Heart left ventricle (tissue), 16 donors: Measurements from ENCODE around the gene CDH24. TPM values are rescaled to one million over a fixed set of nuclear protein-coding genes. Genes with fewer than 3 reads are reported as not detected.
A peak's percentile ranks its signal among the peaks of the same experiment; 100 is the strongest.

Experiments
- ATAC-seq, 4 donors: fragments of 200-7000 bp; cut with Tn5 transposase; one replicate each; pipeline ENCODE4 v1.9.1; 2020 to 2022; ENCODE audit warnings: moderate library complexity in 4 of 4, mild to moderate bottlenecking in 3 of 4, moderate number of reproducible peaks in 1 of 4
- DNase-seq, 5 donors: peaks; one replicate each; pipeline ENCODE4 v3.0.0-alpha.2; 2020
- H3K27ac ChIP-seq, 12 donors: fragments of 200-600 bp; sonication (generic) in 4 of 12; one replicate each; pipeline versions ENCODE4 v1.5.0 to v1.8.0; 2016 to 2022; ENCODE audit warnings: mild to moderate bottlenecking in 2 of 12
- H3K27me3 ChIP-seq, 9 donors: fragments of 200-600 bp; sonication (generic) in 2 of 9; one replicate each; pipeline versions ENCODE4 v1.5.1 to v1.8.0; 2016 to 2022; ENCODE audit warnings: mild to moderate bottlenecking in 3 of 9
- H3K36me3 ChIP-seq, 9 donors: fragments of 200-600 bp; sonication (generic) in 2 of 9; one replicate each; pipeline versions ENCODE4 v1.5.0 to v1.8.0; 2018 to 2022; ENCODE audit warnings: mild to moderate bottlenecking in 2 of 9
- H3K4me1 ChIP-seq, 12 donors: fragments of 200-600 bp; sonication (generic) in 4 of 12; one replicate each; pipeline versions ENCODE4 v1.5.0 to v1.8.0; 2016 to 2022; ENCODE audit warnings: mild to moderate bottlenecking in 3 of 12
- H3K4me3 ChIP-seq, 12 donors: fragments of 200-600 bp; sonication (generic) in 4 of 12; one replicate each; pipeline versions ENCODE4 v1.5.0 to v1.8.0; 2017 to 2022; ENCODE audit warnings: mild to moderate bottlenecking in 9 of 12, moderate library complexity in 4 of 12
- H3K9me3 ChIP-seq, 12 donors: fragments of 200-600 bp; sonication (generic) in 4 of 12; one replicate each; pipeline versions ENCODE4 v1.5.0 to v1.8.0; 2016 to 2022; ENCODE audit warnings: mild to moderate bottlenecking in 1 of 12
- POLR2A ChIP-seq, 2 donors: fragments of 450-650 bp; IDR thresholded peaks; one replicate each; pipeline ENCODE4 v1.6.1; 2017; ENCODE audit warnings: antibody characterized with exemption in 2 of 2, mild to moderate bottlenecking in 2 of 2, moderate library complexity in 2 of 2
- WGBS, 4 donors: extraction: QIAGEN DNeasy Blood & Tissue Kit in 2 of 4; methylation state at CpG; one replicate each; pipeline versions ENCODE4 v1.1.5 to v1.1.7; 2013 to 2018; 5-methylcytosine and 5-hydroxymethylcytosine counted together
- intact Hi-C, 10 donors: fragments of 100-400 bp; cut with DNase I; formaldehyde crosslinking; loops; one replicate each; pipeline versions ENCODE4 v1.11.1 to v1.14.2; 2022
- polyA plus RNA-seq, 2 donors: library from polyadenylated mRNA; stranded (reverse); fragments of 200-250 nt; gene quantifications; one replicate each; pipeline ENCODE4 v1.2.3, GENCODE V29; 2013
- total RNA-seq, 9 donors: library from RNA; depleted of rRNA in 2 of 9; stranded (reverse); fragments of >200 nt in 2 of 9; fragmentation: NEBNext Ultra II Directional in 3 of 9; extraction: Animal tissue kit (Norgen Biotek cat#: 25700) in 3 of 9; gene quantifications; one replicate each; pipeline versions ENCODE4 v1.1.0 to v1.2.4, GENCODE V29; 2016 to 2023
- TF ChIP-seq, protein P1 (sequence below), 12 donors: fragments of 200-600 bp; sonication (generic) in 4 of 12; IDR thresholded peaks; one replicate each; pipeline versions ENCODE4 v1.5.0 to v1.8.0; 2018 to 2022; ENCODE audit warnings: antibody characterized with exemption in 12 of 12, mild to moderate bottlenecking in 5 of 12
- donor health status: ischemic (EF 13 %, LVEDD 7.1; RV severe dilation, severe dysfunction).
- donor health status: healthy with polysubstance abuse.
- donor health status: DM: no; HTN: yes; CAD: no.
- donor health status: DM: no; HTN: no; CAD: no.
- donor health status: ischemic (EF 25% LVEDD 6.9; RV normal size, moderate dysfunction).
- donor health status: ischemic (EF 25% LVEDD 5.7; RV mildly dilated, moderate dysfunction).
- donor health status: healthy.
- donor health status: DM: yes; HTN: yes; CAD: no.
- donor health status: ischemic (EF 35%, LVEDD 5.7; RV mildly dilated, moderate dysfunction).
- donor health status: nonischemic (EF 11% LVEDD 7.7; RV severe dilation, severe dysfunction).
- donor health status: DM: yes; HTN: yes; CAD: no.
- donor health status: PGD.
- donor health status: ischemic (EF 29% LVEDD 5.4; RV normal size, mild dysfunction).
- donor health status: nonischemic (EF 23%, LVEDD 6.1; RV moderate dilation, normal function).

Gene CDH24
- total and polyA plus RNA-seq, 11 donors: 0.72 to 3.3 (median 1.9) TPM

DNA sequence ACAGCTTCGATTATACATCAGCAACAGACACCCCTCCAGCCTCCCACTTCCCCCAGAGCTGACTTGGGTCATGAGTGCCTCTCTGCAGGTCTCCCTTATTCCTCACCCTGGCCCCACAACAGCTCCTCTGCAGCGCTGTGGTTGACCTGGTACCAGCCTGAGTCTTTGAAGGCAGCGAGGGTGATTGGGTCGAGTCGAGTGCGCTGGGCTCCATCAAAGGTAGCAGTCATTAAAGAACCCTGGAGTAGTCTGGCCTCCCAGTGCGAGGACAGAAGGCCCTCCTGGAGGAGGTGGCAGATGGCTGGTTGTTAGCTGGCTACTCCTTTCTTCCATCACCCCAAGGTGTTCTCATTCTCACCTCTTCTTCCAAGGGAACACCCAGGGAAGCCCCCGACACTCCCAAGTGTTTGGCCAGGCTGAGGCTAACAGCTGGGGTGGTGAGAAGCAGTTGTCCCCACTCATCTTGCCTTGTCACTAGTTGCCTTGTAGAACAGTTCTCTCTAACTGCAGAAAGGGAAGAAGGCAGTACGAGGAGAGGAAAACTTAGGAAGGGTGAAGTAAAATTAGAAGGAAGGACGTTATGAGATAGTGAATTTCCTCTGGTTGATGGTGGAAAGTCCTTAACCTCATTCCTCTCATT is 44.8 kb upstream of the CDH24 start:
- H3K27ac ChIP-seq: no peak overlapping the region
- DNase-seq: no peak
- intact Hi-C loops: no loop called here

DNA sequence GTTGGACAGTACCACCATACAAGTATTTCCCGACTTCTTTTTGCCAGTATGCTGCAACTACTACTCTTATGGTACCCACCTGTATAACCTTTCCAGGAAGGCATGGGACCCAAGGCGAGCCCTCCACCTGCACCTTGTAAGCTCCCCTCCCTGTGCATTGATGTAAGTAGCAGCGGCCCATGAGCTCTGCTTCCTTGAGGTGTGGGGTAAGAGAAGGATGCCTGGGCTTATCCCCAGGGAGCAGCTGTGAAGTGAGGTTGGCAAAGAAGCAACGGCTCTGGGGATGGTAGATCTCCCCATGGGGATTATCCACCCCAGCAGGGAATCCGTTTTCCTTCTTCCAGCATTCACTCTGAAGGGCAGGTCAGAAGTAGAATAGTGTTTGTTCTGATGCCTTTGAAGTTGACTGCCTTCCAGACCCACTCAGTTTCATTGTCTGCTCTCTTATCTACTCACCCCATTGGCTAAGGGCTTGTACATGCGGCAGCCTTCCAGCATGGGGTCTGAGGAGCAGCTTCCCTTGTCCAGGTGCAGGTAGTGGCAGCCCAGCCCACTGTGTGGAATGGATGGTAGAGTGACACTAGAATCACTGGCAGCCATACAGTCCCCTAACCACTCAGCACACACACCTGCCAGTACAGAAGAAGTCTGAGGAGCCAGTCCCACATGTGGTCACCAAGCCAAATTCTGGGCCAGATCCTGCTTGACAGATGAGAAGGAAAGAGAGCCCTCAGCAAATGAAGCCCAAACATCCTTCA is 44.1 kb upstream of the CDH24 start:
- ATAC-seq (peak in 1 of 4 donors; percentile 6), DNase-seq (no peak)
- Histone ChIP-seq H3K27me3 (no peaks in the 10 kb centered on the region), H3K27ac (no peak overlapping the region), H3K4me1 (peaks cover 0 to 35% (median 16%) of the 10 kb centered on the region in 12 donors), H3K9me3 (no peaks in the 10 kb centered on the region), H3K36me3 (peaks cover 0 to 26% (median 14%) of the 10 kb centered on the region in 9 donors), H3K4me3 (no peak overlapping the region)
- 61 to 77% (median 72%) methylated on average over 6 of the region's 6 CpGs for WGBS, 4 donors
- intact Hi-C loops: no loop called here
- TF ChIP-seq, protein P1, sequence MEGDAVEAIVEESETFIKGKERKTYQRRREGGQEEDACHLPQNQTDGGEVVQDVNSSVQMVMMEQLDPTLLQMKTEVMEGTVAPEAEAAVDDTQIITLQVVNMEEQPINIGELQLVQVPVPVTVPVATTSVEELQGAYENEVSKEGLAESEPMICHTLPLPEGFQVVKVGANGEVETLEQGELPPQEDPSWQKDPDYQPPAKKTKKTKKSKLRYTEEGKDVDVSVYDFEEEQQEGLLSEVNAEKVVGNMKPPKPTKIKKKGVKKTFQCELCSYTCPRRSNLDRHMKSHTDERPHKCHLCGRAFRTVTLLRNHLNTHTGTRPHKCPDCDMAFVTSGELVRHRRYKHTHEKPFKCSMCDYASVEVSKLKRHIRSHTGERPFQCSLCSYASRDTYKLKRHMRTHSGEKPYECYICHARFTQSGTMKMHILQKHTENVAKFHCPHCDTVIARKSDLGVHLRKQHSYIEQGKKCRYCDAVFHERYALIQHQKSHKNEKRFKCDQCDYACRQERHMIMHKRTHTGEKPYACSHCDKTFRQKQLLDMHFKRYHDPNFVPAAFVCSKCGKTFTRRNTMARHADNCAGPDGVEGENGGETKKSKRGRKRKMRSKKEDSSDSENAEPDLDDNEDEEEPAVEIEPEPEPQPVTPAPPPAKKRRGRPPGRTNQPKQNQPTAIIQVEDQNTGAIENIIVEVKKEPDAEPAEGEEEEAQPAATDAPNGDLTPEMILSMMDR (IDR thresholded peaks at IDR 0.05): no peak
- TF ChIP-seq POLR2A (IDR thresholded peaks at IDR 0.05): no peak

More for the DNA sequence above, 44.8 kb upstream of the CDH24 start:
- H3K36me3 ChIP-seq: peaks cover 0 to 26% (median 14%) of the 10 kb centered on the region in 9 donors
- no peak for ATAC-seq
- WGBS, 4 donors: 78 to 84% (median 82%) methylated on average over 7 to 10 of the region's 10 CpGs
- H3K9me3 ChIP-seq: no peaks in the 10 kb centered on the region
- H3K27me3 ChIP-seq: no peaks in the 10 kb centered on the region
- no peak overlapping the region for H3K4me3 ChIP-seq
- peaks cover 0 to 28% (median 9%) of the 10 kb centered on the region in 12 donors for H3K4me1 ChIP-seq
- no peak for TF ChIP-seq POLR2A (IDR thresholded peaks at IDR 0.05)

DNA sequence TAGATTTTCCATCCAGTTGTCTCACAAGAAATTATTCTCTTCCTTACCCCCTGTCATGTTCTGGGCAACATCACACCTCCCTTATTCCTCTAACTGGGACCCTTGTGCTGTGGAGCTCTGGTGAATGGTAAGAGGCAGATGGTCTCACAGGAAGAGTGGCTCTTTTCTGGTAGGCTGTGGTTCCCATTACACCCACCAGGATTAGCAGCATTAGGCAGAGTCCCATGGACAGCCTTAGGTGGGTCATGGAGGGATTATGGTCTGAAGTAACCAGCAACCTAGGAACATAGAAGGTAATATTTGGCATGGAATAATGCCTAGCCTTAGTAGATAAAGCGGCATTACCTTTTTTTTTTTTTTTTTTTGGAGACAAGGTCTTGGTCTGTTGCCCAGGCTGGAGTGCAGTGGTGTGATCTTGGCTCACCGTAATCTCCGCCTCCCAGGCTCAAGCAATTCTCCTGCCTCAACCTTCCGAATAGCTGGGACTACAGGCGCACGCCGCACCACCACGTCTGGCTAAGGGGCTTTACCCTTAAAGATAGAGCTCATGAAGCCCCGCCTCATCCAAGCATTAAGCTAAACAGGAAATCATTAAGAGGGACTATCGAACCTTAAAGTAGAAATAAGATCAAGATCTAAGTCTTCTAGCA is 42.0 kb upstream of the CDH24 start:
- Histone ChIP-seq H3K4me1 (peaks cover 0 to 40% (median 18%) of the 10 kb centered on the region in 12 donors), H3K27ac (no peak overlapping the region), H3K36me3 (peaks cover 0 to 26% (median 14%) of the 10 kb centered on the region in 9 donors), H3K4me3 (no peak overlapping the region), H3K27me3 (no peaks in the 10 kb centered on the region), H3K9me3 (no peaks in the 10 kb centered on the region)
- no peak for TF ChIP-seq POLR2A (IDR thresholded peaks at IDR 0.05)
- TF ChIP-seq, protein P1 (IDR thresholded peaks at IDR 0.05): peak in 1 of 12 donors; percentile 15
- ATAC-seq (no peak), DNase-seq (no peak)
- intact Hi-C loops: loop anchor here in 1 of 10 donors (10.0 kb wide), 1 partner anchor 205 kb away; the partner anchor contains the start of genes BCL2L2 and PPP1R3E
- 54 to 68% (median 65%) methylated on average over 10 of the region's 10 CpGs for WGBS, 4 donors

DNA sequence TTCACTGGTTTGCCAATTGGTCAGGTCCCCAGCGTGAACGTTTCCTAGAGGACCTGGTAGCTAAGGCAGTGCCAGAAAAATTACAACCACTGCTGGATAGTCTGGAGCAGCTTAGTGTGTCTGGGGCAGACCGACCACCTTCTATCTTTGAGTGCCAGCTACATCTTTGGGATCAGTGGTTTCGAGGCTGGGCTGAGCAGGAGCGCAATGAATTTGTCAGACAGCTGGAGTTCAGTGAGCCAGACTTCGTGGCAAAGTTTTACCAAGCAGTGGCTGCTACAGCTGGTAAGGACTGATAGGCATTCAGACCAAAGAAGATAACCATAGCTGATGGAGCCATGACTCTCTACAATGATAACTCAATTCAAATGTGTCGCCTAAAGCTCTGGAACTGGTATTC is 40.5 kb upstream of the CDH24 start:
- Histone ChIP-seq H3K4me3 (no peak overlapping the region), H3K27me3 (no peaks in the 10 kb centered on the region), H3K9me3 (no peaks in the 10 kb centered on the region), H3K27ac (no peak overlapping the region), H3K4me1 (peaks cover 3 to 55% (median 33%) of the 10 kb centered on the region in 12 donors), H3K36me3 (peaks cover 0 to 32% (median 20%) of the 10 kb centered on the region in 9 donors)
- ATAC-seq (no peak), DNase-seq (no peak)
- TF ChIP-seq, protein P1 (IDR thresholded peaks at IDR 0.05): no peak
- no peak for TF ChIP-seq POLR2A (IDR thresholded peaks at IDR 0.05)
- intact Hi-C loops: loop anchor here in 1 of 10 donors (10.0 kb wide), 1 partner anchor 207 kb away; the partner anchor contains the start of genes BCL2L2 and PPP1R3E
- 76 to 89% (median 80%) methylated on average over 7 of the region's 7 CpGs for WGBS, 4 donors
